ENCODE data around the gene PITX2.

- TF ChIP-seq CTCF (IDR thresholded peaks at IDR 0.05; ENCODE audit: poor library complexity, severe bottlenecking) (no peak), POLR2AphosphoS5 (IDR thresholded peaks at IDR 0.05) (no peak), EZH2 (IDR thresholded peaks at IDR 0.05; ENCODE audit: borderline replicate concordance, insufficient read depth, low read length, poor library complexity, severe bottlenecking) (no peak), RAD21 (conservative IDR thresholded peaks at IDR 0.05) (no peak), EP300 (conservative IDR thresholded peaks at IDR 0.05; ENCODE audit: poor library complexity, severe bottlenecking) (no peak), SMC3 (conservative IDR thresholded peaks at IDR 0.05; ENCODE audit: poor library complexity) (no peak), TAF1 (IDR thresholded peaks at IDR 0.05; ENCODE audit: low read depth) (no peak), MXI1 (conservative IDR thresholded peaks at IDR 0.05; ENCODE audit: poor library complexity, severe bottlenecking) (no peak)
- TF ChIP-seq, protein P1, sequence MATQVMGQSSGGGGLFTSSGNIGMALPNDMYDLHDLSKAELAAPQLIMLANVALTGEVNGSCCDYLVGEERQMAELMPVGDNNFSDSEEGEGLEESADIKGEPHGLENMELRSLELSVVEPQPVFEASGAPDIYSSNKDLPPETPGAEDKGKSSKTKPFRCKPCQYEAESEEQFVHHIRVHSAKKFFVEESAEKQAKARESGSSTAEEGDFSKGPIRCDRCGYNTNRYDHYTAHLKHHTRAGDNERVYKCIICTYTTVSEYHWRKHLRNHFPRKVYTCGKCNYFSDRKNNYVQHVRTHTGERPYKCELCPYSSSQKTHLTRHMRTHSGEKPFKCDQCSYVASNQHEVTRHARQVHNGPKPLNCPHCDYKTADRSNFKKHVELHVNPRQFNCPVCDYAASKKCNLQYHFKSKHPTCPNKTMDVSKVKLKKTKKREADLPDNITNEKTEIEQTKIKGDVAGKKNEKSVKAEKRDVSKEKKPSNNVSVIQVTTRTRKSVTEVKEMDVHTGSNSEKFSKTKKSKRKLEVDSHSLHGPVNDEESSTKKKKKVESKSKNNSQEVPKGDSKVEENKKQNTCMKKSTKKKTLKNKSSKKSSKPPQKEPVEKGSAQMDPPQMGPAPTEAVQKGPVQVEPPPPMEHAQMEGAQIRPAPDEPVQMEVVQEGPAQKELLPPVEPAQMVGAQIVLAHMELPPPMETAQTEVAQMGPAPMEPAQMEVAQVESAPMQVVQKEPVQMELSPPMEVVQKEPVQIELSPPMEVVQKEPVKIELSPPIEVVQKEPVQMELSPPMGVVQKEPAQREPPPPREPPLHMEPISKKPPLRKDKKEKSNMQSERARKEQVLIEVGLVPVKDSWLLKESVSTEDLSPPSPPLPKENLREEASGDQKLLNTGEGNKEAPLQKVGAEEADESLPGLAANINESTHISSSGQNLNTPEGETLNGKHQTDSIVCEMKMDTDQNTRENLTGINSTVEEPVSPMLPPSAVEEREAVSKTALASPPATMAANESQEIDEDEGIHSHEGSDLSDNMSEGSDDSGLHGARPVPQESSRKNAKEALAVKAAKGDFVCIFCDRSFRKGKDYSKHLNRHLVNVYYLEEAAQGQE (IDR thresholded peaks at IDR 0.05; ENCODE audit: borderline replicate concordance), result no peak
Observed at GRCh38 chr4:110597582-110597981, 25.3 kb downstream of the PITX2 start.
